Liver (tissue), 9 donors: ENCODE measurements around the gene HAGH. TPM values are rescaled to one million over a fixed set of nuclear protein-coding genes. Genes with fewer than 3 reads are reported as not detected.

Experiments used
- DNase-seq: peaks from one replicate; pipeline ENCODE4 v3.0.0-alpha.2; 2017; ENCODE audit warnings: low spot score
- H3K27ac ChIP-seq, 2 donors: one replicate each; pipeline ENCODE4 v1.7.0; 2013; ENCODE audit warnings: inconsistent platforms in 2 of 2, low read length in 2 of 2, control low read depth in 1 of 2, low read depth in 1 of 2, mild to moderate bottlenecking in 1 of 2
- H3K27me3 ChIP-seq, 4 donors: one replicate each; pipeline versions ENCODE4 v1.6.1 to v1.7.0; 2013; ENCODE audit warnings: low read length in 3 of 4, inconsistent platforms in 1 of 4, mild to moderate bottlenecking in 1 of 4, moderate library complexity in 1 of 4; ENCODE audit not compliant: control insufficient read depth in 4 of 4, insufficient read depth in 4 of 4
- H3K36me3 ChIP-seq, 4 donors: one replicate each; pipeline versions ENCODE4 v1.6.1 to v1.7.0; 2013; ENCODE audit warnings: low read length in 3 of 4, mild to moderate bottlenecking in 3 of 4, low read depth in 1 of 4, moderate library complexity in 1 of 4; ENCODE audit not compliant: control insufficient read depth in 4 of 4, insufficient read depth in 3 of 4
- H3K4me1 ChIP-seq, 4 donors: one replicate each; pipeline versions ENCODE4 v1.6.1 to v1.7.0; 2013; ENCODE audit warnings: low read length in 3 of 4, mild to moderate bottlenecking in 3 of 4, moderate library complexity in 1 of 4; ENCODE audit not compliant: control insufficient read depth in 4 of 4, insufficient read depth in 4 of 4
- H3K4me3 ChIP-seq, 3 donors: one replicate each; pipeline versions ENCODE4 v1.6.1 to v1.7.0; 2013; ENCODE audit warnings: low read length in 3 of 3, control low read depth in 1 of 3, low read depth in 1 of 3, mild to moderate bottlenecking in 1 of 3
- H3K9ac ChIP-seq, 2 donors: one replicate each; pipeline ENCODE4 v1.7.0; 2013; ENCODE audit warnings: low read length in 2 of 2, mild to moderate bottlenecking in 2 of 2, moderate library complexity in 2 of 2, control low read depth in 1 of 2, low read depth in 1 of 2
- H3K9me3 ChIP-seq, 4 donors: one replicate each; pipeline versions ENCODE4 v1.6.1 to v1.7.0; 2013; ENCODE audit warnings: low read length in 3 of 4; ENCODE audit not compliant: control insufficient read depth in 4 of 4
- CTCF ChIP-seq: fragments of 150-350 bp; IDR thresholded peaks from 2 replicates; pipeline ENCODE4 v1.5.1; 2017; ENCODE audit warnings: improper control_type of control experiment, low read depth, low read length; ENCODE audit not compliant: missing input control
- EGR1 ChIP-seq, 2 donors: IDR thresholded peaks; 2 replicates each; pipeline ENCODE4 v1.6.1; 2016 to 2018; ENCODE audit warnings: antibody characterized with exemption in 2 of 2, low read depth in 2 of 2
- FOXA2 ChIP-seq: IDR thresholded peaks from 2 replicates; pipeline ENCODE4 v1.6.1; 2016; ENCODE audit warnings: antibody characterized with exemption
- GABPA ChIP-seq, 2 donors: IDR thresholded peaks in 1 of 2; conservative IDR thresholded peaks in 1 of 2; 2 replicates each; pipeline ENCODE4 v1.6.1; 2016; ENCODE audit warnings: antibody characterized with exemption in 2 of 2, mild to moderate bottlenecking in 1 of 2, moderate library complexity in 1 of 2
- HNF4G ChIP-seq: IDR thresholded peaks from 2 replicates; pipeline ENCODE4 v1.6.1; 2016; ENCODE audit warnings: antibody characterized with exemption
- JUND ChIP-seq, 2 donors: IDR thresholded peaks; 2 replicates each; pipeline ENCODE4 v1.6.1; 2016; ENCODE audit warnings: antibody characterized with exemption in 2 of 2
- MAX ChIP-seq: IDR thresholded peaks from 2 replicates; pipeline ENCODE4 v1.6.1; 2016; ENCODE audit warnings: antibody characterized with exemption
- NR2F2 ChIP-seq: IDR thresholded peaks from 2 replicates; pipeline ENCODE4 v1.6.1; 2016; ENCODE audit warnings: antibody characterized with exemption
- RAD21 ChIP-seq, 2 donors: IDR thresholded peaks; 2 replicates each; pipeline ENCODE4 v1.6.1; 2016; ENCODE audit warnings: antibody characterized with exemption in 2 of 2, mild to moderate bottlenecking in 2 of 2
- RXRA ChIP-seq, 2 donors: IDR thresholded peaks; 2 replicates each; pipeline ENCODE4 v1.6.1; 2017 to 2018; ENCODE audit warnings: antibody characterized with exemption in 2 of 2, mild to moderate bottlenecking in 1 of 2
- SP1 ChIP-seq: IDR thresholded peaks from 2 replicates; pipeline ENCODE4 v1.6.1; 2018; ENCODE audit warnings: antibody characterized with exemption, mild to moderate bottlenecking
- TAF1 ChIP-seq: conservative IDR thresholded peaks from 2 replicates; pipeline ENCODE4 v1.6.1; 2016; ENCODE audit warnings: antibody characterized with exemption, mild to moderate bottlenecking
- YY1 ChIP-seq: IDR thresholded peaks from 2 replicates; pipeline ENCODE4 v1.6.1; 2016; ENCODE audit warnings: antibody characterized with exemption, mild to moderate bottlenecking
- ZBTB33 ChIP-seq: IDR thresholded peaks from 2 replicates; pipeline ENCODE4 v1.6.1; 2016; ENCODE audit warnings: antibody characterized with exemption
- WGBS: extraction: QIAGEN DNeasy Blood & Tissue Kit; methylation state at CpG from one replicate; pipeline ENCODE4 v1.1.7; 2013; 5-methylcytosine and 5-hydroxymethylcytosine counted together
- polyA plus RNA-seq, 2 donors: library from polyadenylated mRNA; stranded (reverse) in 1 of 2; unstranded in 1 of 2; fragments of 200-250 nt in 1 of 2; fragments of >200 nt in 1 of 2; fragmentation: Nextera tagmentation in 1 of 2; extraction: Ambion mirVana in 1 of 2; gene quantifications; one replicate each; pipeline versions ENCODE4 v1.2.1 to v1.2.3, GENCODE V29; 2013 to 2015
- total RNA-seq, 2 donors: library from RNA; depleted of rRNA; stranded (reverse); fragments of >200 nt; gene quantifications; one replicate each; pipeline ENCODE4 v1.2.3, GENCODE V29; 2014
- TF ChIP-seq, protein P1 (sequence below): IDR thresholded peaks from 2 replicates; pipeline ENCODE4 v1.6.1; 2016; ENCODE audit warnings: antibody characterized with exemption, mild to moderate bottlenecking
- TF ChIP-seq, protein P2 (sequence below): IDR thresholded peaks from 2 replicates; pipeline ENCODE4 v1.6.1; 2016; ENCODE audit warnings: antibody characterized with exemption
- donor health status: healthy.
- donor health status: healthy.
- donor health status: healthy.
- donor health status: healthy.
- donor health status: healthy.

Gene HAGH
- total and polyA plus RNA-seq, 4 donors, result 169 to 252 (median 204) TPM

DNA sequence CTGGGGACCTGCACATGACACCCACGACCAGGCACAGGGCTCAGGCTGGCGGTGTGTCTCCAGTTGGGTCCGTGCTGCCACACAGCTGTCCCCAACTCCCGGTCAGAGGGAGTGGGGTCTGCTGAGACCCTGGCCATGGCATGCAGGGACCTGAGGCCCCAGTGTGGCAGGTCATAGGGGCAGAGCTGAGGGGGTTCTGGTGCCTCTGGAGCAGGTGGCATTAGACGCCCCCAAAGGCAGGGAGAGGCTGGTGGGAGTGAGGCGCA, 39.6 kb downstream of the HAGH start:
- TF ChIP-seq HNF4G (no peak), JUND (IDR thresholded peaks at IDR 0.05) (no peak), RXRA (IDR thresholded peaks at IDR 0.05) (no peak), TAF1 (no peak), ZBTB33 (no peak), MAX (no peak), YY1 (no peak), RAD21 (IDR thresholded peaks at IDR 0.05) (no peak), FOXA2 (no peak), SP1 (no peak), CTCF (no peak), NR2F2 (no peak), GABPA (IDR thresholded peaks at IDR 0.05 in 1 of 2, conservative IDR thresholded peaks at IDR 0.05 in 1 of 2) (no peak), EGR1 (IDR thresholded peaks at IDR 0.05; ENCODE audit: low read depth in 2 of 2) (no peak)
- TF ChIP-seq, protein P1, sequence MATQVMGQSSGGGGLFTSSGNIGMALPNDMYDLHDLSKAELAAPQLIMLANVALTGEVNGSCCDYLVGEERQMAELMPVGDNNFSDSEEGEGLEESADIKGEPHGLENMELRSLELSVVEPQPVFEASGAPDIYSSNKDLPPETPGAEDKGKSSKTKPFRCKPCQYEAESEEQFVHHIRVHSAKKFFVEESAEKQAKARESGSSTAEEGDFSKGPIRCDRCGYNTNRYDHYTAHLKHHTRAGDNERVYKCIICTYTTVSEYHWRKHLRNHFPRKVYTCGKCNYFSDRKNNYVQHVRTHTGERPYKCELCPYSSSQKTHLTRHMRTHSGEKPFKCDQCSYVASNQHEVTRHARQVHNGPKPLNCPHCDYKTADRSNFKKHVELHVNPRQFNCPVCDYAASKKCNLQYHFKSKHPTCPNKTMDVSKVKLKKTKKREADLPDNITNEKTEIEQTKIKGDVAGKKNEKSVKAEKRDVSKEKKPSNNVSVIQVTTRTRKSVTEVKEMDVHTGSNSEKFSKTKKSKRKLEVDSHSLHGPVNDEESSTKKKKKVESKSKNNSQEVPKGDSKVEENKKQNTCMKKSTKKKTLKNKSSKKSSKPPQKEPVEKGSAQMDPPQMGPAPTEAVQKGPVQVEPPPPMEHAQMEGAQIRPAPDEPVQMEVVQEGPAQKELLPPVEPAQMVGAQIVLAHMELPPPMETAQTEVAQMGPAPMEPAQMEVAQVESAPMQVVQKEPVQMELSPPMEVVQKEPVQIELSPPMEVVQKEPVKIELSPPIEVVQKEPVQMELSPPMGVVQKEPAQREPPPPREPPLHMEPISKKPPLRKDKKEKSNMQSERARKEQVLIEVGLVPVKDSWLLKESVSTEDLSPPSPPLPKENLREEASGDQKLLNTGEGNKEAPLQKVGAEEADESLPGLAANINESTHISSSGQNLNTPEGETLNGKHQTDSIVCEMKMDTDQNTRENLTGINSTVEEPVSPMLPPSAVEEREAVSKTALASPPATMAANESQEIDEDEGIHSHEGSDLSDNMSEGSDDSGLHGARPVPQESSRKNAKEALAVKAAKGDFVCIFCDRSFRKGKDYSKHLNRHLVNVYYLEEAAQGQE, result no peak
- TF ChIP-seq, protein P2, sequence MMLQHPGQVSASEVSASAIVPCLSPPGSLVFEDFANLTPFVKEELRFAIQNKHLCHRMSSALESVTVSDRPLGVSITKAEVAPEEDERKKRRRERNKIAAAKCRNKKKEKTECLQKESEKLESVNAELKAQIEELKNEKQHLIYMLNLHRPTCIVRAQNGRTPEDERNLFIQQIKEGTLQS, result no peak
- no peak for DNase-seq
- Histone ChIP-seq H3K4me1 (peaks cover 7 to 62% (median 41%) of the 10 kb centered on the region in 4 donors), H3K9me3 (no peaks in the 10 kb centered on the region), H3K36me3 (peaks cover 0 to 34% (median 5%) of the 10 kb centered on the region in 4 donors), H3K4me3 (no peak overlapping the region), H3K9ac (no peak overlapping the region), H3K27ac (no peak overlapping the region), H3K27me3 (no peaks in the 10 kb centered on the region)
- WGBS, result 94% methylated on average over 6 of the region's 6 CpGs
